Naive B cell (primary cell): ENCODE measurements around the gene RNF123. TPM values are rescaled to one million over a fixed set of nuclear protein-coding genes. Genes with fewer than 3 reads are reported as not detected.

Source experiments
- ATAC-seq, 2 donors: fragments of 150-1000 bp; cut with Tn5 transposase; 2 replicates each; pipeline ENCODE4 v1.10.0; 2021; ENCODE audit warnings: low read depth in 2 of 2, mild to moderate bottlenecking in 2 of 2, moderate library complexity in 2 of 2
- DNase-seq: peaks from one replicate; pipeline ENCODE4 v3.0.0; 2022
- H3K27ac Mint-ChIP-seq, 6 donors: one replicate each; pipeline ENCODE4 v1.8.0; 2020 to 2022; ENCODE audit warnings: mild to moderate bottlenecking in 6 of 6, mixed read lengths in 6 of 6, moderate library complexity in 5 of 6, inconsistent platforms in 2 of 6
- H3K27me3 Mint-ChIP-seq, 3 donors: one replicate each; pipeline ENCODE4 v1.8.0; 2021 to 2022; ENCODE audit warnings: mixed read lengths in 3 of 3, mild to moderate bottlenecking in 1 of 3
- H3K36me3 Mint-ChIP-seq, 2 donors: one replicate each; pipeline ENCODE4 v1.8.0; 2020 to 2022; ENCODE audit warnings: mixed read lengths in 2 of 2, inconsistent platforms in 1 of 2, mild to moderate bottlenecking in 1 of 2
- H3K4me1 Mint-ChIP-seq, 3 donors: one replicate each; pipeline ENCODE4 v1.8.0; 2020 to 2022; ENCODE audit warnings: mixed read lengths in 3 of 3, inconsistent platforms in 1 of 3, mild to moderate bottlenecking in 1 of 3, moderate library complexity in 1 of 3
- H3K4me3 Mint-ChIP-seq, 8 donors: one replicate each; pipeline ENCODE4 v1.8.0; 2020 to 2022; ENCODE audit warnings: mild to moderate bottlenecking in 8 of 8, mixed read lengths in 8 of 8, moderate library complexity in 8 of 8, inconsistent platforms in 2 of 8
- H3K9me3 Mint-ChIP-seq, 7 donors: one replicate each; pipeline ENCODE4 v1.8.0; 2020 to 2022; ENCODE audit warnings: mixed read lengths in 7 of 7, mild to moderate bottlenecking in 5 of 7, inconsistent platforms in 2 of 7, moderate library complexity in 1 of 7
- polyA plus RNA-seq, 6 donors: library from polyadenylated mRNA; unstranded; fragments of 300-500 nt; fragmentation: Illumina TruSeq; gene quantifications; one replicate each; pipeline ENCODE4 v1.2.3, GENCODE V29; 2021; ENCODE audit warnings: low read depth in 6 of 6

Gene RNF123
- polyA plus RNA-seq, 6 donors from 2014 or later = 5.7 to 19.5 (median 11.0) TPM

GRCh38 chr3:49705390-49705960 is 16.1 kb downstream of the RNF123 start:
- Mint-ChIP-seq H3K27ac (no peak overlapping the region), H3K36me3 (no peaks in the 10 kb centered on the region)

DNA sequence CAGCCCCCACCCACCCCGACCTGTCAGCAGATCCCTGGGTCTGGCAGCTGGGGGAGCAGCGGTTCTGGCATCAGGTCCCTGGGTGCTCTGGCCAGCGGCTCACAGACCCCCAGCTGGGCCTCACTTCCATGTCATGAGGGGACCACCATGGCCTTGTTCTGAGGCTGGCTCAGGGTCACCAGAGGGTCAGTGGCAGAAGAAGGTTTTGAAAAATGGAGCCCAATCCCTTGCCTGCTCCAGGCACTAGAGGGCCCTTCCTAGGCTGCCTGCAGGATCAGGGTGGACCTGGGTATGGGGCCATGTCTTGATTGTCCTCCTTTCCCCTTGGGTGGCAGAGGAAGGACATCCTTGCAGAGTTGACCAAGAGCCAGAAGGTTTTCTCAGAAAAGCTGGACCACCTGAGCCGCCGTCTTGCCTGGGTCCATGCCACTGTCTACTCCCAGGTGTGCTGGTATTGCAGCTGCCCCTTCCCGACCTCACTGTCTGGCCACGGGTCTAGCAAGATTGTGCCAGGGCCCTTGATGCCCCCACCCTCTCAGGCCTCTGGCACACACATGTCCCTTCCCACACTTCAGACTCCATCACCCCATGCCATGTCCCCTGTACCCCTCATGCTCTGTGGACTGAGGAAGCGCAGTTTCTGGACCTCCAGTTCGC is 17.2 kb downstream of the RNF123 start:
- no peaks in the 10 kb centered on the region for H3K27me3 Mint-ChIP-seq
- peak overlapping the region in 1 of 6 donors; percentile 64 for H3K27ac Mint-ChIP-seq
- H3K36me3 Mint-ChIP-seq = no peaks in the 10 kb centered on the region
- H3K4me1 Mint-ChIP-seq = peaks cover under 1 to 16% (median 14%) of the 10 kb centered on the region in 3 donors
- no peak for ATAC-seq
- H3K9me3 Mint-ChIP-seq = no peaks in the 10 kb centered on the region
- H3K4me3 Mint-ChIP-seq = no peak overlapping the region
- no peak for DNase-seq

More at GRCh38 chr3:49705390-49705960, 16.1 kb downstream of the RNF123 start:
- DNase-seq = no peak
- H3K4me1 Mint-ChIP-seq = peaks cover 0 to 14% (median 12%) of the 10 kb centered on the region in 3 donors
- H3K9me3 Mint-ChIP-seq = no peaks in the 10 kb centered on the region
- ATAC-seq = no peak
- no peak overlapping the region for H3K4me3 Mint-ChIP-seq
- H3K27me3 Mint-ChIP-seq = no peaks in the 10 kb centered on the region

- H3K9me3 Mint-ChIP-seq = no peaks in the 10 kb centered on the region
- peak overlapping the region in 4 of 6 donors; percentile 13 to 91 (median 64) for H3K27ac Mint-ChIP-seq
- DNase-seq = no peak
- H3K36me3 Mint-ChIP-seq = no peaks in the 10 kb centered on the region
- H3K4me1 Mint-ChIP-seq = peaks cover 3 to 16% (median 14%) of the 10 kb centered on the region in 3 donors
- no peaks in the 10 kb centered on the region for H3K27me3 Mint-ChIP-seq
- no peak overlapping the region for H3K4me3 Mint-ChIP-seq
- no peak for ATAC-seq
Observed at GRCh38 chr3:49707113-49707480, 17.7 kb downstream of the RNF123 start.

GRCh38 chr3:49709852-49710251 is 20.5 kb downstream of the RNF123 start:
- Mint-ChIP-seq H3K9me3 (no peaks in the 10 kb centered on the region), H3K27ac (peak overlapping the region in 2 of 6 donors; percentile 31 to 90), H3K4me3 (no peak overlapping the region), H3K36me3 (no peaks in the 10 kb centered on the region), H3K27me3 (no peaks in the 10 kb centered on the region), H3K4me1 (peaks cover 3 to 11% (median 6%) of the 10 kb centered on the region in 3 donors)
- DNase-seq (no peak), ATAC-seq (no peak)

- H3K36me3 Mint-ChIP-seq = no peaks in the 10 kb centered on the region
- no peaks in the 10 kb centered on the region for H3K27me3 Mint-ChIP-seq
- ATAC-seq (no peak), DNase-seq (no peak)
- no peak overlapping the region for H3K4me3 Mint-ChIP-seq
- no peaks in the 10 kb centered on the region for H3K9me3 Mint-ChIP-seq
- peaks cover 3 to 11% (median 6%) of the 10 kb centered on the region in 3 donors for H3K4me1 Mint-ChIP-seq
- peak overlapping the region in 1 of 6 donors; percentile 32 for H3K27ac Mint-ChIP-seq
Observed at GRCh38 chr3:49711489-49711888, 22.1 kb downstream of the RNF123 start.

DNA sequence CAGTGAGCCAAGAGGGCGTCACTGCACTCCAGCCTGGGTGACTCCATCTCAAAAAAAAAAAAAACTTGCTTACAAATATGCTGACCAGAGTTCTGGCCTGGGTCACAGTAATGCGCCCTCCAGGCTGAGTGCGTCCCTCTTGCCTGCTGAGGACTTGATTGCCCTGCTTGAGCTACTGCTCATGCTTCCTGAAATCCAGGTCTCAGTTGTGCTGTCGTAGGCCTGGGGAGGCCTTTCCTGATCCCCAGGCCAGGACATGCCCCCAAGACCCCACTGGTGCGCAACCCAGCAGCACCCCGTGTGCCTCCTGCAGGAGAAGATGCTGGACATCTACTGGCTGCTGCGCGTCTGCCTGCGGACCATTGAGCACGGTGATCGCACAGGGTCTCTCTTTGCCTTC is 22.8 kb downstream of the RNF123 start:
- no peaks in the 10 kb centered on the region for H3K27me3 Mint-ChIP-seq
- peak overlapping the region in 1 of 6 donors; percentile 49 for H3K27ac Mint-ChIP-seq
- H3K36me3 Mint-ChIP-seq = no peaks in the 10 kb centered on the region
- peaks cover 3 to 11% (median 6%) of the 10 kb centered on the region in 3 donors for H3K4me1 Mint-ChIP-seq
- DNase-seq (no peak), ATAC-seq (no peak)
- H3K4me3 Mint-ChIP-seq = no peak overlapping the region
- no peaks in the 10 kb centered on the region for H3K9me3 Mint-ChIP-seq

- Mint-ChIP-seq H3K27me3 (no peaks in the 10 kb centered on the region), H3K9me3 (no peaks in the 10 kb centered on the region), H3K36me3 (no peaks in the 10 kb centered on the region), H3K27ac (no peak overlapping the region), H3K4me3 (no peak overlapping the region), H3K4me1 (peaks cover 3 to 8% (median 7%) of the 10 kb centered on the region in 3 donors)
- ATAC-seq = no peak
- no peak for DNase-seq
Observed at GRCh38 chr3:49712631-49713317, 23.4 kb downstream of the RNF123 start.

DNA sequence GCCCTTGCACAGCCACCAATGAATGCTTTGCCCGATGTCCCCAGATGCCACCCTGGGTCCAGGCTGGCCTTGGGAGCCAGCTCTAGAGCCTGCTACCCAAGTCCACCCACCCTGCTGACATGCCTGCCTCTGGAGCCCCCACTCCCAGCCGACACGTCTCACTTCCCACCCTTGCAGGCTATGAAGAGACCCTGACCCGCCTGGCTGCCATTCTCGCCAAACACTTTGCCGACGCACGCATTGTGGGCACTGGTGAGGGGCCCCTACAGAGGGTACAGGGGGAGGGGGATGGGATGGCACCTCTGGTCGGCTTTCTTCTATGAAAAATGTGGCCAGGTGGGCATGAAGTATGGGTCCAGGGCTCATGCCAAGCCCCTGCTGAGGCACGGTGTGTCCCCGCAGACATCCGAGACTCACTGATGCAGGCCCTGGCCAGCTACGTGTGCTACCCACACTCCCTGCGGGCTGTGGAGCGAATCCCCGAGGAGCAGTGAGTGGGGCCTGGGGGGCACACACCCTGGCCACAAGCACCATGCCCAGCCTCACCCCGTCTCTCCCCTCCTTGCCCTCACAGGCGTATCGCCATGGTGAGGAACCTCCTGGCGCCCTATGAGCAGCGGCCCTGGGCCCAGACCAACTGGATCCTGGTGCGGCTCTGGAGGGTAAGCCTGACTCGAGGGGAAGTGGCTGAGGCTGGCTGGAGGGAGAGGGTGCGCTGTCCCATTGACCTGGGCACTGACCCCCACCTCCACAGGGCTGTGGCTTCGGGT is 24.2 kb downstream of the RNF123 start:
- Mint-ChIP-seq H3K27me3 (no peaks in the 10 kb centered on the region), H3K9me3 (no peaks in the 10 kb centered on the region), H3K27ac (peak overlapping the region in 1 of 6 donors; percentile 38), H3K4me3 (no peak overlapping the region), H3K36me3 (no peaks in the 10 kb centered on the region), H3K4me1 (peaks cover 2 to 9% (median 8%) of the 10 kb centered on the region in 3 donors)
- ATAC-seq (no peak), DNase-seq (no peak)

DNA sequence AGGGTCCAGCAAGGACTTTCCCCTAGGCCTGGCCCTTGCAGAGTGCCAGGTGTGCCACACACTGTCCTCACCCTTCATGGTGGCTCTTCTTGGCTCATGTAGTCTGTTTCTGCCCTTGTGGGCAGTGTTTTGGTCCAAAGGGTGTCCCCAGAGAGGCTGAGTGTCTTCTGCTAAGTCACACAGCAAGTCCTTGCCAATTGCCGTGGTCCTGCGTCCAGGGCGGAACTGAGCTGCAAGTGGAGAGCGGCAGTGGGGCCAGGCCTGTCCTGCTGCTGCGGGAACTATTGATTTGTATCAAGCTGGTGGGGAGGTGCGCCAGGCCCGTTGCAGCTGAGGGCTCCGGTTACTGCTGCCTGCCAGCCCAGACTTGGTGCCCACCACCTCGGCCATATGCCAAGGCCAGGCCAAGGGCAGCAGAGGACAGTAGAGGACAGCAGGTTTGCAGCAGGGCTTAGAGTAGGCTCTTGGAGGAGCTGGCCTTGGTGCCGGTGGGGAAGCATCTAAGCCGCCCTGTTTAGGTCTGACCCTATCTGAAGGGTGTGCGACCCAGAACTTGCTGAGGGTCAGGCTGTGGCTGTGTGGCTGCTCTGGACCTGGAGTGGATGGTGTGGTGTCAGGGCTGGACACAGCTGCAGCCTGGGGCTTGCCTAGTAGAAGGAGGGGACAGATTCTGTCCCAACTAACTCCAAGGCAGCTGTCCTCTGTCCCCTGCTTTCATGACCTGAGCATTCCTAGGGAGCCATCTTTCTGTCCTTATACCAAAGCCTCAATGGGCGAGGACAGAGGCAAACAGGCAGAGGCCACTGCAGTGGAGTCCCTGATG is 25.6 kb downstream of the RNF123 start:
- no peak overlapping the region for H3K27ac Mint-ChIP-seq
- H3K4me3 Mint-ChIP-seq = peak overlapping the region in 1 of 8 donors; percentile 47
- H3K36me3 Mint-ChIP-seq = no peaks in the 10 kb centered on the region
- no peaks in the 10 kb centered on the region for H3K9me3 Mint-ChIP-seq
- no peaks in the 10 kb centered on the region for H3K27me3 Mint-ChIP-seq
- no peak for DNase-seq
- H3K4me1 Mint-ChIP-seq = peaks cover 16 to 24% (median 20%) of the 10 kb centered on the region in 3 donors
- no peak for ATAC-seq

- DNase-seq (no peak), ATAC-seq (no peak)
- Mint-ChIP-seq H3K9me3 (no peaks in the 10 kb centered on the region), H3K4me1 (peaks cover 20 to 31% (median 22%) of the 10 kb centered on the region in 3 donors), H3K4me3 (no peak overlapping the region), H3K27ac (peak overlapping the region in 1 of 6 donors; percentile 36), H3K27me3 (no peaks in the 10 kb centered on the region), H3K36me3 (no peaks in the 10 kb centered on the region)
Observed at GRCh38 chr3:49715611-49716121, 26.3 kb downstream of the RNF123 start.

DNA sequence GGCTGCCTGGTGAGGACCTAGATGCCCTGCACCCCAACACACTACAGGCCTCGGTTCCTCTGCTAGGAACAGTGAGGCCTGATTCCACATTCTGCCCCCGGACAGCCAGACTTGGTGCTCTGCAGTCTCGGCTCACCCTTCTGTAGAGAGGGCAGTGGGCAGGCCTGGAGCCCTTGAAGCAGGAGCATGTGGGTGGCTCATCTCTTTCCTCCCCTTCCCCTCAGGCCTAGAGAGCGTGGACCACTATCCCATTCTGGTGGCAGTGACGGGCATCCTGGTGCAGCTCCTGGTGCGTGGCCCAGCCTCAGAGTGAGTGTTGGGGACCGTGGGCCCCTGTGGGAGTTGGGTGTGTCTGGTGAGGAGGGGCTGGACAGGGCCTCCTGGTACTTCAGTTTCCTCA is 26.8 kb downstream of the RNF123 start:
- ATAC-seq = no peak
- peak overlapping the region in 1 of 8 donors; percentile 40 for H3K4me3 Mint-ChIP-seq
- H3K27ac Mint-ChIP-seq = peak overlapping the region in 1 of 6 donors; percentile 52
- peaks cover 25 to 36% (median 26%) of the 10 kb centered on the region in 3 donors for H3K4me1 Mint-ChIP-seq
- no peak for DNase-seq
- no peaks in the 10 kb centered on the region for H3K27me3 Mint-ChIP-seq
- no peaks in the 10 kb centered on the region for H3K9me3 Mint-ChIP-seq
- no peaks in the 10 kb centered on the region for H3K36me3 Mint-ChIP-seq

GRCh38 chr3:49716691-49717210 is 27.4 kb downstream of the RNF123 start:
- Mint-ChIP-seq H3K36me3 (no peaks in the 10 kb centered on the region), H3K9me3 (no peaks in the 10 kb centered on the region), H3K27me3 (no peaks in the 10 kb centered on the region), H3K4me1 (peaks cover 26 to 37% (median 29%) of the 10 kb centered on the region in 3 donors), H3K4me3 (no peak overlapping the region), H3K27ac (no peak overlapping the region)
- ATAC-seq (no peak), DNase-seq (no peak)
